KOPT-K1 (cell line): ENCODE results near the gene CCDC89.
"Not testable (repeated sequence)": the region's sequence is repeated elsewhere in the genome, so short reads cannot be mapped to it uniquely, and the experiment has no call there.

Experiments used
- H3K27ac ChIP-seq: fragments of 200-600 bp; sonication (generic); 2 replicates; pipeline ENCODE4 v1.5.1; 2016; ENCODE audit warnings: antibody characterized with exemption, mild to moderate bottlenecking, low read depth, low read length; ENCODE audit not compliant: poor library complexity, severe bottlenecking
- H3K36me3 ChIP-seq: fragments of 200-600 bp; sonication (generic); 2 replicates; pipeline ENCODE4 v1.5.1; 2017; ENCODE audit warnings: antibody characterized with exemption, mild to moderate bottlenecking, low read length, moderate library complexity; ENCODE audit not compliant: insufficient read depth
- H3K9me3 ChIP-seq: fragments of 200-600 bp; sonication (generic); 2 replicates; pipeline ENCODE4 v1.5.1; 2017; ENCODE audit warnings: antibody characterized with exemption, low read length, mild to moderate bottlenecking; ENCODE audit not compliant: insufficient read depth, poor library complexity, severe bottlenecking

Gene CCDC89

DNA sequence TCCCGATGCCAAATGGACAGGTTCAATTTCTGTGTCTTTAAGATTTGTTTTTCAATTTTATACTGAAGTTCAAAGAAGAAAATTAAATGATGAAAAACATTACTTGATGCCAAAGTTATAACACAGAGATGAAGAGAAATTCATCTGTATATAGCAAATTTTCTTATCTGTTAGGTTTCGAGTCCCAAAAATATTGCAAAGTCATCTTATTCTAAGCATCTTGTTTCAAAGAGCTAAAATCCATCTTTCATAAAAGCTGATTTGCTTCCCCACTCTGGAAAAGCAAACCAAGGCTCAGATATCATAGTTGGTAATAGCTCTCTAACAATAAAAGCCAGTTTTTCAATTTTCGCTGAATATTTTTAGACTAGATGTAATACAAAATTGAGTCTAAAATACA, 19.0 kb upstream of the CCDC89 start:
- no peaks in the 10 kb centered on the region for H3K36me3 ChIP-seq
- H3K9me3 ChIP-seq = no peaks in the 10 kb centered on the region
- H3K27ac ChIP-seq = no peak overlapping the region

DNA sequence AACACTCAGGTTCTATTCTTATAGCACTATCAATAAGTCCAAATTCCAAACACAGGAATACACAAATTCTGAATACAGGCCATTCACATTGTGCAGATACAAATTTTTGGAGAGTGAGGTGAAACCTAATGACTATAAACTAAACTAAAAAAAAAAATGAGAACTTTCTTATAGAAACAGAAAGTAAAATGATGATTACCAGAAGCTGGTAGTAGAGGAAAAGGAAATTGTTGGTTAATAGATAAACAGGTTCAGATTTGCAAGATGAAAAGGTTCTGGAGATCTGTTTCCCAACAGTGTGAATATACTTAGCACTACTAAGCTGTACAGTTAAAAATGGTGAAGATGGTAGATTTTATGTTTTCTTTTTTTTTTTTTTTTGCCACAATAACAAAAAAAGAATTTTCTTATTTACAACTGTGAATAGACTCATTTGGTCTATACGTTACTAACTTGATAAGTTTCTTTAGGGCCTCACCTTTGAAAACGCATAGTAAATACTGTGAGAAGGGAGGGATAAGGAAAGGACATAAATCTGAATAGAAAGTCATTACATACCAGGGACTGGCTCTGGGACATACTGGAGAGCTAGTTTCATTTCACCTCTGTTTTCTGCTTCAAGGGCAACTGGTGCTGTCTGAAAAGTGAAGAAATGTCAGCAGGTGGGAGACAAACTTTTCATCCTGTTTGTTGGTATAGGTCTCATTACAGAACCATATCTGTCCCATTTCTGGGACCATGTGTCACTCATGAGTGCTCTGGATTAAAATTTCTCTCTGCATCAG, 14.2 kb upstream of the CCDC89 start:
- Histone ChIP-seq H3K9me3 (no peaks in the 10 kb centered on the region), H3K27ac (no peak overlapping the region), H3K36me3 (no peaks in the 10 kb centered on the region)

DNA sequence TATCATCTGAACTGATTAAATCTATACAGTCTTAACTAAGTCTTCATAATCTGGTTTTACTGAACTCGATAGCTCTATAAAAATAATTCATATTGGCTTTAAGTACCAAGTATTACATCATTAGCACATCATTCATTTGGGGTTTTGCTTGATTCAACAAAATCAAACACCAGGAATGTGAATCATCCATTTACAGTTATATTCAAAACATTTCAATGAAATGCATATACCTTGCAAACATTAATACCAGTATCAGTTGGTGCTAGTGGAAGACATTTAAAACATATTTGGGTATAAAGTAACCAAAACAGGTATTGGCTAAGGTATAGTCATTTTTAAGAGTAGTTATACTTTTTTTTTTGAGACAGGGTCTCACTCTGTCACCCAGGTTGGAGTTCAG, 12.2 kb upstream of the CCDC89 start:
- Histone ChIP-seq H3K27ac (no peak overlapping the region), H3K36me3 (no peaks in the 10 kb centered on the region), H3K9me3 (no peaks in the 10 kb centered on the region)

DNA sequence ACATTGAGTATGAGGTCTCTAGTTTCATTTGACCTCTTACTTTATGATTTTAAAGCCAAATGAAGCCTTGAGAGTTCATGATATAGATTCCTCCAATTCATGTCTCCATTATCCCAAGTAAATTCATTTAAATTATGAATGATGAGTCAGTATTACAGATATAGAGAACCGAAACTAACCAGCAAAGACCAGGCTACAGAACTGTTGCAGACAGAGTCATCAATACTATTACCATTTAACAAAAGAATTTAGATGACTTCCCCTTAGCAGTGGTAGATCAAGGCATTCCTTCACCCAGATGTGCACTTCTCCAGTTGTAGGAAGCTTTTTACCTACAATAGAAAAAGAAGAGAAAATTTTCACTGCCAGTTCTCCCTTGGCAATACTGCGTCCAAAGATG, 11.8 kb upstream of the CCDC89 start:
- Histone ChIP-seq H3K27ac (no peak overlapping the region), H3K36me3 (no peaks in the 10 kb centered on the region), H3K9me3 (no peaks in the 10 kb centered on the region)

DNA sequence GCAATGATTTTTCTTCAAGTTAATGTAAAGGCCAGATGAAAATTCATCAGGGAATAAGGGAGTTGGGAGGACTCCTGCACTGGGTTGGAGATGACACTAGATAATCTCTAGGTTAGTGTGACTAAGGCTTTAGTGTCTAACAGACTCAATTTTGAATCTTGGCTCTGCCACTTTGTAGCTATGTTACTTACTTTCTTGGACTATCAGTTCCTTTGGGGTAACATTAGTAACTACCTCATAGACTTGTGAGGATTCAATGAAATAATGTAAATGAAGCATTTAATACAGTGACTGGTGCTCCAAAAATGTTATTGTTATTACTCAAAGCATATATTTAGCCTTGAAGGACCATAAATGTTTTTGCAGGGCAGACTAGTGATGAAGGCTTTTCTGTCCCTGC, 9.6 kb upstream of the CCDC89 start:
- Histone ChIP-seq H3K36me3 (no peaks in the 10 kb centered on the region), H3K27ac (no peak overlapping the region), H3K9me3 (no peaks in the 10 kb centered on the region)

DNA sequence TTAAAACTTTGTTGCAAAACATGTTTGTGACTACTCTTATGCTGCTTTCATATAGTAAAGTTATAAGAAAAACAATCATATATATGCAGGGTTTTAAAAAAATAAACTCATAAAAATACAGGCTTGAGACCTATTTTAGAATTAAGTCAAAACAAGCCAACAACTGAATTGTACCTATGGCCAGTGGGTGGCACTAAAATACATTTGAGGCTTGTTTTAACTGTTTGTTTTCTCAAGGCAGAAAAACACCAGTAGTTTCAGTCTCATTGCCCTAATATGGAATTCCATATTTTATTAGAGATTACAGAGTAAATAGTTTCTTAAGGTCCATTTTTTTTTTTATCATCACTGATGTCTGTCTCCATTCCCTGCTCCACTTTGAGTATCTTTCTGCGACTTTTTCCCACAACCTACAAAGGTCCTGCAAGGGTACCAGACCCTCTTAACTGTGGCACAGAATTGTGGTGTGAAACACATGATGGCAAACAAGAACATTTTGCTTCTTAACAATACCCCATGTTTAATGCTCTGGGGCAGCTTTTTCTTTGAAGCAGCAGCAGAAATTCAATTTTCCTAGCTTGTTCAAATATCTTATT, 8.5 kb upstream of the CCDC89 start:
- Histone ChIP-seq H3K27ac (no peak overlapping the region), H3K9me3 (no peaks in the 10 kb centered on the region), H3K36me3 (no peaks in the 10 kb centered on the region)

DNA sequence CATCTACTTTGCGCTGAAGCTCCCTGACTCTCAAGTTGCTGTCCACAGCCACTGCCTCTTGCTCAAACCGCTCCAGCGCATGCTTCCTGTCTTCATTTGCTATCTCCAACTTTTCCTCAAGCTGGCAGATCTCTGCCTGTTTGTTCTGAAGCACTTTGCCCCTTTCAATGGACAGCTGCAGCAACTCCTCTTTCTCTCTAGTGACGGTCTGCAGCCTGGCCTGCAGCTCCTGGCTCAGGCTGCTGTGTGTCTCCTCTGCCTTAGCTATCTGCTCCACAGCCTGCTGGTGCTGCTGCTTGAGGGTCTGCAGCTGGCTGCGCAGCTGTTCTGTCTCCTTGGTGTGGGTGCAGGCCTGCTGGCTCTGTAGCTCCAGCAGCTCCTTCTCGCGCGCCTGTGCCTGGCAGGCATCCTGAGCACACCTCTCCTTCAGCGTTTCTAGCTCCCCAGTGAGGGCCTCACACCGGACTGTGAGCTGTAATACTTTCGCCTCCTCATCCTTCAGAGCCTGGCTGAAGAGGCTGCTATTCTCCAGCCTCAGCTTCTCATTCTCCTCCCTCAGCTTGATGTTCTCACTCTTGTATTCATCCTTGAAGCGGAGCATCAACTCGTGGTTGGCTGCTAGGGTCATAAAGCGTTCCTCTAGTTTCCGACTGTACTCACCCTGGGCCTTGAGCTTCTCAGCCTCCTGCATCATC, 723 bp downstream of the CCDC89 start:
- Histone ChIP-seq H3K27ac (no peak overlapping the region), H3K36me3 (no peaks in the 10 kb centered on the region)

DNA sequence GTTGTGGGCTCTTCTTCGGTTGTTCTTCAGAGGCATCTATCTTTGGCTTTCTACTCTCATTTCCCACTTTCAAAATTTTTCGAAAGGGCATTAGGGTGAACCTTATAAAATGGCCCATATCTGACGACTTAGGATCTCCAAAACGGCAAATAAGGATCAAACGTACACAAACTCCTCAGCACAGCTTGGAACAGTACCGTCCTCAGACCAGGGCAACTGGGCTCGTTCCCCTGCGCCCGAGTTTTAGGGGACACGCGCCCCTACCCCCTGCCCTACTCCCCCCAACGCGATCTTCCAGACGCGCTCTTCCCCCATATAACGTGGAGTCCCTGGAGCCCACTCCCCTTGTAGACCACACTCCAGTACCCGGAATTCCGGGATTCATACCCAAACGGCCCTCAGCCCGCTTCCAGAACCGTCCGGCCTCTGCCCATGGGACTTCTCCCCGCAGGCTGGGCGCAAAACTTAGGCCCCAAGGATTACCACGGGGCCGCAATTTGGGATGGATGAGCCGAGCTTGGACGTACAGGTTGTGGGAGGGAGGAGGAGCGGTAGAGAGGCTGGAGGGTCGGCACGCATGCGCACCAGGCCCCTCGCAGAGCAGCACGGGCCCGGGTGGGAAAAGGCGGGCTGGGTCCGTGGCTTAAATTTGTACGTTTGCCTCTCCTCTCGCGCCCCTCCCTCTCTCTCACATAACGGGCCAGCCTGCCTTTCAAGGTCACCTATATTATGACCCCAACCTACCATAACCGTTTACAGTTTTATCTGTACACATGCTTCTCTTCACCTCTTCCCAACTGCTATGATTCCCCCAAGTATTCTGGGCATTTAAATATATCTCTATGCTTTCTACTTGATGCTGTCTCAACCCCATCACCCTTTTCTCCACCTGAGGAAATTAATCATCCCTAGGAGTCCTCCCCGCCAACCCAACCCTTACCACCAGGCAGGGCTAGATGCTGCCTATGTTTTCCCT, 3.4 kb downstream of the CCDC89 start:
- Histone ChIP-seq H3K9me3 (no peaks in the 10 kb centered on the region), H3K27ac (no peak overlapping the region)

More for the DNA sequence above, 723 bp downstream of the CCDC89 start:
- H3K9me3 ChIP-seq = no peaks in the 10 kb centered on the region

DNA sequence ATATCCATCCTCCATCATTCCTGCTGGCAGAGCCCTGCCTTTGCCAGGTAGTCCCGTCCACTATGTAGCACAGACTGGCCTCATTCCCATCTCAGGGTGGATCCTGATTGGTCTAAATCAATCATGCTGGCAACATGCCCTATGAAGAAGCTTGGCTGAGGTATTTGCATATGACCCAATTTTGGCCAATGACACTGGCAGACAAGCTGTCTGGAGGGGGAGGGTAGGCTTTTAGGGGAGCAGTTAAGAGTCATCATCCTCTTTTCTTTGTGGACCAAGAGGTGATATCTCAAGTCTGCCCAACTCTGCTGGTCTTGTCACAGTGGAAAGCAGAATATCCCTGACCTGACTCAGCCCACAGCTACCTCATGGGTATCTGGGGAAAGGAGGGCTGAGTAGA, 5.1 kb downstream of the CCDC89 start:
- H3K27ac ChIP-seq = no peak overlapping the region
- no peaks in the 10 kb centered on the region for H3K9me3 ChIP-seq
- no peaks in the 10 kb centered on the region for H3K36me3 ChIP-seq

More for the DNA sequence above, 3.4 kb downstream of the CCDC89 start:
- no peaks in the 10 kb centered on the region for H3K36me3 ChIP-seq

DNA sequence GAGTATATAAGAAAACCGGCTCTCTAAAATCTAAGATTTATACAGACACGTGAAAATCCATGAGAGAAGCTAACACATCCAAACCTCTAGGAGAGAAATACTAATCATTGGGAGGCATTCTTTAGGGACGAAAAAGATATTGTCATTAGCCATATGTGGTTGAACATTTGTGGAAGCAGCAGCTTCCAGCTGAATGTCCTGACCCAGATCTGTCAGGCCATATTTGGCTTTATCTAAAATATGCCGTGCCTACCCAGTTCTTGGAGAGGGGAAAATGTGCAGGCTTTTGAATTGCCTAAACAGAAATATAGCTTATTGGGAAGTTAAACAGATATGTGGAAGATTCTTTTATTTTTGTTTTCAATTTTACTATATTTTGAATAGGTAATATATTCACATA, 6.4 kb downstream of the CCDC89 start:
- Histone ChIP-seq H3K27ac (no peak overlapping the region), H3K9me3 (no peaks in the 10 kb centered on the region), H3K36me3 (no peaks in the 10 kb centered on the region)

DNA sequence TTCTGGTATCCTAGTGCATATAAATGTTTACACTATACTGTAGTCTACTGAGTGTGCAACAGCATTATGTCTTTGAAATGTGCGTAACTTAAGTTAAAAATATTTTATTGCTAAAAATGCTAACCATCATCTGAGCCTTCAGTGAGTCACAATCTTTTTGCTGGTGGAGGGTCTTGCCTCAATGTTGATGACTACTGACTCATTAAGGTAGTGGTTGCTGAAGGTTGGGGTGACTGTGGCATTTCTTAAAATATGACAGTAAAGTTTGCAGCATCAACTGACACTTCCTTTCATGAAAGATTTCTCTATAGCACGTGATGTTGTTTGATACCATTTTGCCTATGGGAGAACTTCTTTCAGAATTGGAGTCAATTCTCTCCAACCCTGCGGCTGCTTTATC, 12.6 kb downstream of the CCDC89 start:
- H3K27ac ChIP-seq = no peak overlapping the region
- H3K36me3 ChIP-seq = no peaks in the 10 kb centered on the region
- peaks cover 6% of the 10 kb centered on the region for H3K9me3 ChIP-seq

DNA sequence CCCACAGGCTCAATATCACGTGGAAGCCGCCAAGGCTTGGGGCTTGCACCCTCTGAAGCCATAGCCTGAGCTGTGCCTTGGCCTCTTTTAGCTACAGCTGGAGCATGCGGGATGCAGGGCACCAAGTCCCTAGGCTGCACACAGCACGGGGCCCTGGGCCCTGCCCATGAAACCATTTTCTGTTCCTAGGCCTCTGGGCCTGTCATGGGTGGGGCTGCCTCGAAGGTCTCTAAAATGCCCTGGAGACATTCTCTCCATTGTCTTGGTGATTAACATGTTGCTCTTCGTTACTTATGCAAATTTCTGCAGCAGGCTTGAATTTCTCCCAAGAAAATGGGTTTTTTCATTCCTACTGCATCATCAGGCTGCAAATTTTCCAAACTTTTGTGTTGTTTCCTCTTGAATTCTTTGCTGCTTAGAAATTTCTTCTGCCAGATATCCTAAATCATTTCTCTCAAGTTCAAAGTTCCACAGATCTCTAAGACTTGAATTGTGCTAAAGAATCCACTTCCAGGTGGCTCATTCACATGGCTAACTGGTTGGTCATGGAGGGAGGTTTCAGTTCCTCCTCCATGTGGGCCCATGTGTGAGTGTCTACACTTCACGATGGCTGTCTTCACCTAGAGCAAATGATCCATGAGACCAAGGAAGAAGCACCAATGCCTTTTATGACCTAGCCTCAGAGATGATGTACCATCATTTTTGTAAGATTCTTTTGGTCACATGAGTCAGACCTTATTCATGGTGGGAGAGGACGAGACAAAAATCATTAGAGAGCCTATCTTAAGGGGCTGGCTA, 13.7 kb downstream of the CCDC89 start:
- Histone ChIP-seq H3K9me3 (peaks cover 6% of the 10 kb centered on the region), H3K36me3 (no peaks in the 10 kb centered on the region), H3K27ac (no peak overlapping the region)

DNA sequence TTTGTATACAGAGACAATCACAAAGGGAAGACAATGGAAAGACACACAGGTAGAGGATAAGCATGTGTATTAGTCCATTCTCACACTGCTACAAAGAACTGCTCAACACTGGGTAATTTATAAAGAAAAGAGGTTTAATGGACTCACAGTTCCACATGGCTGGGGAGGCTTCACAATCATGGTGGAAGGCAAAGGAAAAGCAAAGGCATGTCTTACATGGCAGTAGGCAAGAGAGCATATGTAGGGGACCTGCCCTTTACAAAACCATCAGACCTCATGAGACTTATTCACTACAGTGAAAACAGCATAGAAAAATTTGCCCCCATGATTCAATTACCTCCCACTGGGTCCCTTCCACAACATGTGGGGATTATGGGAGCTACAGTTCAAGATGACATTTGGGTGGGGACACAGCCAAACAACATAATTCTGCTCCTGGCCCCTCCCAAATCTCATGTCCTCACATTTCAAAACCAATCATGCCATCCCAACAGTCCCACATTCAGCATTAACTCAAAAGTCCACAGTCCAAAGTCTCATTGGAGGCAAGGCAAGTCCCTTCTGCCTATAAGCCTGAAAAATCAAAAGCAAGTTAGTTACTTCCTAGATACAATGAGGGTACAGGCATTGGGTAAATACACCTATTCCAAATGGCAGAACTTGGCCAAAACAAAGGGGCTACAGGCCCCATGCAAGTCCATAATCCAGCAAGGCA, 14.9 kb downstream of the CCDC89 start:
- not testable (repeated sequence) for H3K36me3 ChIP-seq, H3K27ac ChIP-seq, H3K9me3 ChIP-seq

DNA sequence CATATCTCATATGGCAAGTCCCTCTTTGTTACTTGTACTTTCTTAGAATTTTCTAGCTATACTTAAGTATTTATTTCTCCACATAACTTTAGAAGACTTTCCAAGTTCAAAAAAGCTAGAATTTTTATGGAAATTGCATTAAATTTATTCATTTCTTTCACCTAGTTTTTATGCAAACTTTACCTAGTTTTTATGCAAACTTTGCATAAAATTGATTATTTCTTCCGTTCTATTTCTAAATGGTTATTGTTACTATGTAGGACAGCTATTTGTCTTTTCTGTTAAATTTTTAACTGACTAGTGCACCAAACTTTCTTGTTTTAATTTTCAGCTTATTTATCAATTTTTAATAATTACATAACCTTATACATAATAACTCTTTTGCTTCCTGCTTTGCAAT, 17.8 kb downstream of the CCDC89 start:
- Histone ChIP-seq H3K9me3 (no peaks in the 10 kb centered on the region), H3K36me3 (peaks cover 3% of the 10 kb centered on the region), H3K27ac (no peak overlapping the region)
